Nephron progenitor cell (in vitro differentiated cells): Measurements from ENCODE around the gene OSBPL5.
A peak's percentile ranks its signal among the peaks of the same experiment; 100 is the strongest.

ENCODE experiments used
- DNase-seq: peaks from one replicate; pipeline ENCODE4 v3.0.0; 2021
- H3K27ac Mint-ChIP-seq: 2 replicates; pipeline ENCODE4 v1.8.0; 2021; ENCODE audit warnings: mild to moderate bottlenecking, moderate library complexity, mixed read lengths
- H3K27me3 Mint-ChIP-seq: 2 replicates; pipeline ENCODE4 v1.8.0; 2021; ENCODE audit warnings: mild to moderate bottlenecking, low read depth, mixed read lengths; ENCODE audit not compliant: poor library complexity
- H3K36me3 Mint-ChIP-seq: 2 replicates; pipeline ENCODE4 v1.8.0; 2021; ENCODE audit warnings: low read depth, mixed read lengths
- H3K4me1 Mint-ChIP-seq: 2 replicates; pipeline ENCODE4 v1.8.0; 2021; ENCODE audit warnings: mixed read lengths
- H3K4me3 Mint-ChIP-seq: 2 replicates; pipeline ENCODE4 v1.8.0; 2021; ENCODE audit warnings: mild to moderate bottlenecking, moderate library complexity, mixed read lengths
- H3K9me3 Mint-ChIP-seq: 2 replicates; pipeline ENCODE4 v1.8.0; 2021; ENCODE audit warnings: mild to moderate bottlenecking, moderate library complexity, mixed read lengths
- CTCF ChIP-seq: fragments of 200-600 bp; sonication (generic); IDR thresholded peaks from 2 replicates; pipeline ENCODE4 v1.5.0; 2021; ENCODE audit warnings: antibody characterized with exemption

OSBPL5 gene

GRCh38 chr11:3133261-3134217, 31.6 kb downstream of the OSBPL5 start:
- Mint-ChIP-seq H3K4me3 (no peak overlapping the region), H3K27ac (peak overlapping the region; percentile 97), H3K9me3 (no peaks in the 10 kb centered on the region), H3K4me1 (peaks cover 26% of the 10 kb centered on the region), H3K27me3 (peaks cover under 1% of the 10 kb centered on the region), H3K36me3 (no peaks in the 10 kb centered on the region)
- TF ChIP-seq CTCF: no peak
- no peak for DNase-seq

GRCh38 chr11:3132831-3133260, 32.3 kb downstream of the OSBPL5 start:
- H3K9me3 Mint-ChIP-seq: no peaks in the 10 kb centered on the region
- no peaks in the 10 kb centered on the region for H3K27me3 Mint-ChIP-seq
- peak overlapping the region; percentile 97 for H3K27ac Mint-ChIP-seq
- TF ChIP-seq CTCF: no peak
- H3K4me1 Mint-ChIP-seq: peaks cover 26% of the 10 kb centered on the region
- no peaks in the 10 kb centered on the region for H3K36me3 Mint-ChIP-seq
- DNase-seq: peak; percentile 1
- H3K4me3 Mint-ChIP-seq: no peak overlapping the region

GRCh38 chr11:3132271-3132781, 32.8 kb downstream of the OSBPL5 start:
- TF ChIP-seq CTCF: no peak
- H3K36me3 Mint-ChIP-seq: no peaks in the 10 kb centered on the region
- peaks cover 26% of the 10 kb centered on the region for H3K4me1 Mint-ChIP-seq
- H3K27ac Mint-ChIP-seq: peak overlapping the region; percentile 69
- no peaks in the 10 kb centered on the region for H3K27me3 Mint-ChIP-seq
- H3K9me3 Mint-ChIP-seq: no peaks in the 10 kb centered on the region
- DNase-seq: no peak
- no peak overlapping the region for H3K4me3 Mint-ChIP-seq

- Mint-ChIP-seq H3K9me3 (no peaks in the 10 kb centered on the region), H3K36me3 (no peaks in the 10 kb centered on the region), H3K4me1 (peaks cover 27% of the 10 kb centered on the region), H3K27ac (no peak overlapping the region), H3K4me3 (no peak overlapping the region), H3K27me3 (no peaks in the 10 kb centered on the region)
- TF ChIP-seq CTCF: no peak
- DNase-seq: no peak
Measured at GRCh38 chr11:3131330-3131941, 33.7 kb downstream of the OSBPL5 start.

- no peak overlapping the region for H3K4me3 Mint-ChIP-seq
- no peak for DNase-seq
- H3K4me1 Mint-ChIP-seq: peaks cover 22% of the 10 kb centered on the region
- H3K27ac Mint-ChIP-seq: no peak overlapping the region
- H3K27me3 Mint-ChIP-seq: no peaks in the 10 kb centered on the region
- no peak for TF ChIP-seq CTCF
- H3K9me3 Mint-ChIP-seq: no peaks in the 10 kb centered on the region
- no peaks in the 10 kb centered on the region for H3K36me3 Mint-ChIP-seq
Measured at GRCh38 chr11:3130269-3131071, 34.6 kb downstream of the OSBPL5 start.
